Measurements from ENCODE around the gene PPP6R1.

- TF ChIP-seq CTCF (conservative IDR thresholded peaks at IDR 0.05) (no peak), EZH2 (IDR thresholded peaks at IDR 0.05; ENCODE audit: low read depth) (no peak)
Observed at GRCh38 chr19:55264531-55264930, 5.7 kb upstream of the PPP6R1 start.
